Measurements from ENCODE around the gene RAB26. TPM values are rescaled to one million over a fixed set of nuclear protein-coding genes. Genes with fewer than 3 reads are reported as not detected.

Gene RAB26
- total and polyA plus RNA-seq, 2 experiments from 2014 or later = 4.1 to 8.7 TPM

DNA sequence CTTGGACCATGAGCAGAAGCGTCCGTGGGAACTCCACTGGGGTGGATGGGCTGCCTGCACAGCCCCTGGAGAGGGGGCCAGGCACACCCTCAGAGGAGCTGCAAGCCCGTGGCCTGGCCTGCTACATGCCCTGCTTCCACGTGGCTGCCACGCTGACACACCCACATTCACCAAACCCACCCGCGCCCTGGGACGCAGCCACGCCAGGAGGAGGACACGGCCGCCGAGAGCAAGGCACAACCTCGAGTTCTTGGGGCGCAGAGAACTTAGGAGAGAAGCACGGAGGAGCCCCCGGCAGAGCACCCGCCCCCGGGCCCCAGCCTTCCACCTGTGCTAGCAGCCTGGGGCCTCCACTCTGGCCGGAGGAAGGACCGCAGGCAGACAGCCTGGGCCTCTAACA lies 29.1 kb downstream of the RAB26 start:
- no peaks in the 10 kb centered on the region; the same call in 1 of the 2 replicates for H3K36me3 ChIP-seq (ENCODE audit: insufficient read depth)
- Mint-ChIP-seq H3K27me3 (ENCODE audit: insufficient read depth, low read depth, poor library complexity) (peaks cover 15% of the 10 kb centered on the region), H3K27ac (no peak overlapping the region), H3K4me1 (peaks cover 6% of the 10 kb centered on the region), H3K9me3 (no peaks in the 10 kb centered on the region), H3K36me3 (ENCODE audit: low read depth) (peaks cover 30% of the 10 kb centered on the region), H3K4me3 (no peak overlapping the region)
- H3K4me1 ChIP-seq (ENCODE audit: insufficient read depth) = no peaks in the 10 kb centered on the region
- H3K4me2 ChIP-seq = no peak overlapping the region
- DNase-seq (ENCODE audit: low spot score) (no peak), ATAC-seq (no peak)
- no peaks in the 10 kb centered on the region; the same call in 1 of the 2 replicates for H4K20me1 ChIP-seq (replicated peaks; ENCODE audit: insufficient read depth)
- no peak overlapping the region for H2AFZ ChIP-seq
- TF ChIP-seq, protein P1, sequence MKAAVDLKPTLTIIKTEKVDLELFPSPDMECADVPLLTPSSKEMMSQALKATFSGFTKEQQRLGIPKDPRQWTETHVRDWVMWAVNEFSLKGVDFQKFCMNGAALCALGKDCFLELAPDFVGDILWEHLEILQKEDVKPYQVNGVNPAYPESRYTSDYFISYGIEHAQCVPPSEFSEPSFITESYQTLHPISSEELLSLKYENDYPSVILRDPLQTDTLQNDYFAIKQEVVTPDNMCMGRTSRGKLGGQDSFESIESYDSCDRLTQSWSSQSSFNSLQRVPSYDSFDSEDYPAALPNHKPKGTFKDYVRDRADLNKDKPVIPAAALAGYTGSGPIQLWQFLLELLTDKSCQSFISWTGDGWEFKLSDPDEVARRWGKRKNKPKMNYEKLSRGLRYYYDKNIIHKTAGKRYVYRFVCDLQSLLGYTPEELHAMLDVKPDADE (IDR thresholded peaks at IDR 0.05) = no peak
- TF ChIP-seq ZNF331 (CRISPR knock-in tag; IDR thresholded peaks at IDR 0.05; ENCODE audit: low read depth) = no peak
- 0 out of 2 replicates have a peak, but pooled peaks cover 19% of the 10 kb centered on the region for H3F3A ChIP-seq (replicated peaks; ENCODE audit: low read depth)
- H3K27ac ChIP-seq (ENCODE audit: low read depth) = no peak overlapping the region
- H3K9me2 ChIP-seq (ENCODE audit: insufficient read depth) = no peaks in the 10 kb centered on the region
- H3K27me3 ChIP-seq (ENCODE audit: insufficient read depth) = no peaks in the 10 kb centered on the region
- H3K4me3 ChIP-seq = no peak overlapping the region
- H3K79me2 ChIP-seq (replicated peaks; ENCODE audit: insufficient read depth) = no peaks in the 10 kb centered on the region

DNA sequence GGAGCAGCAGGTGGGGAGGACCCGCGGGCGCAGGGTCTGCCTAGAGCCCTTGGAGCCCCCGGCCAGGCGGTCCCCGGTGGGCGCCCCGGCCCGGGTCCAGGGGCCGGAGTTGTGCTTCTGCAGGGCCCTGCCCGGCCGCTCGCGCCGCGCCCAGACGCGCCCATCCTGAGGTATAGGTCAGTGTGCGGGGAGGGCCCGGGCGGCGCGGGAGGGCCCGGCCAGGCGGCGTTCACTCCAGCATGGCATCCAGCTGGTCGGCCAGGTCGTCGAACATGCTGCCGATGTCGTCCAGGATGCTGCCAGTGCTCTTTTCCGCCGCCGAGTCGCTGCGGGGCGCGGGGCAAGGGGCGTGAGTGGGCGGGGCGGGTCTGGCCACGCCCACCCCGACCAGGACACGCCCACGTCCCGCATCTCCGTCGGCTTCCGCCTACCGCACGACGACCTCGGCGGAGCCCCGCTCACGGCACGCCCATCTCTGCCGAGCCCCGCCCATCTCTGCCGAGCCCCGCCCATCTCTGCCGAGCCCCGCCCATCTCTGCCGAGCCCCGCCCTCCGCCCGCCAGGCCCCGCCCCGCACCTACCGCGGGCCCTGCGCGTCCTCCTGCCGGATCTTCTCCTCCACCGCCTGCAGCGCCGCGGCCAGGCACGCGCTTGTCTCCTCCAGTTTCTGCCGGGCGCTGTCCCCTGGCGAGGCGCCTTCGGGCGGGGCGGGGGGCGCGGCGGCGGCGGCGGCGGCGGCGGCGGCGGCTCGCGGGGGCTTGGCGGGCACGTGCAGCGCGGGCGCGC lies 30.1 kb downstream of the RAB26 start:
- Mint-ChIP-seq H3K27me3 (ENCODE audit: insufficient read depth, low read depth, poor library complexity) (peaks cover 14% of the 10 kb centered on the region), H3K9me3 (no peaks in the 10 kb centered on the region), H3K27ac (no peak overlapping the region), H3K4me1 (peaks cover 6% of the 10 kb centered on the region), H3K36me3 (ENCODE audit: low read depth) (peaks cover 26% of the 10 kb centered on the region), H3K4me3 (no peak overlapping the region)
- Histone ChIP-seq H3K4me2 (peak overlapping the region; percentile 67), H3K9me2 (ENCODE audit: insufficient read depth) (no peaks in the 10 kb centered on the region), H3K27ac (ENCODE audit: low read depth) (no peak overlapping the region), H2AFZ (no peak overlapping the region), H3K79me2 (replicated peaks; ENCODE audit: insufficient read depth) (no peaks in the 10 kb centered on the region), H3K36me3 (ENCODE audit: insufficient read depth) (no peaks in the 10 kb centered on the region; the same call in 1 of the 2 replicates), H3K27me3 (ENCODE audit: insufficient read depth) (no peaks in the 10 kb centered on the region), H3F3A (replicated peaks; ENCODE audit: low read depth) (0 out of 2 replicates have a peak, but pooled peaks cover 19% of the 10 kb centered on the region), H3K4me1 (ENCODE audit: insufficient read depth) (no peaks in the 10 kb centered on the region), H3K4me3 (peak overlapping the region; percentile 42; the same call in 1 of the 2 replicates), H4K20me1 (replicated peaks; ENCODE audit: insufficient read depth) (no peaks in the 10 kb centered on the region; the same call in 1 of the 2 replicates)
- TF ChIP-seq NANOG (IDR thresholded peaks at IDR 0.05; ENCODE audit: borderline replicate concordance) (no peak), POLR2AphosphoS5 (IDR thresholded peaks at IDR 0.05; ENCODE audit: low read depth) (peak; percentile 56), JUNB (IDR thresholded peaks at IDR 0.05; ENCODE audit: unreplicated experiment) (no peak)
- peak; percentile 89 for DNase-seq (ENCODE audit: low spot score)
- ATAC-seq = peak; percentile 54

DNA sequence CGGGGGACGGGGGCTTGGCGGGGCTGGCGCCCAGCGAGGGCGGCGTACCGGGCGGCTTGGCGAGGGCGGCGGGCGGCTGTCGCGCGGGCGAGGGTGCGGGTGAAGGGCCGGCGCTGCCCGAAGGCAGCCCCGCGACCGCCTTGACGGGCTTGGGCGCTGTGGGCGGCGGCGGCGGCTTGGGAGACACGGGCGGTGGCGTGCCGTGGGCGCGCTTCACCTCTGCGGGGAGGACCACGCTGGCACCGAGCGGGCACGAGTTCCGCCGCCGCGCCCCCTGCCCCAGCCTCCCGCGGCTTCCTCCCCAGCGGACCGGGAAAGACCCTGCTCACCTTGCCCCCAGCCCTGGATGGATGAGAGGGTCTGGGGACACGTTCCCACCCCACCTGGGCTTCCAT lies 30.7 kb downstream of the RAB26 start:
- Mint-ChIP-seq H3K27ac (no peak overlapping the region), H3K4me3 (no peak overlapping the region), H3K9me3 (no peaks in the 10 kb centered on the region), H3K4me1 (peaks cover 6% of the 10 kb centered on the region), H3K27me3 (ENCODE audit: insufficient read depth, low read depth, poor library complexity) (peaks cover 16% of the 10 kb centered on the region), H3K36me3 (ENCODE audit: low read depth) (peaks cover 22% of the 10 kb centered on the region)
- no peak overlapping the region for H3K27ac ChIP-seq (ENCODE audit: low read depth)
- no peaks in the 10 kb centered on the region for H3K79me2 ChIP-seq (replicated peaks; ENCODE audit: insufficient read depth)
- DNase-seq (ENCODE audit: low spot score) = no peak
- no peaks in the 10 kb centered on the region for H3K9me2 ChIP-seq (ENCODE audit: insufficient read depth)
- no peaks in the 10 kb centered on the region for H3K4me1 ChIP-seq (ENCODE audit: insufficient read depth)
- ATAC-seq = no peak
- H3K4me3 ChIP-seq = 0 out of 2 replicates have a peak overlapping the region, but pooled peaks have one; percentile 30
- no peaks in the 10 kb centered on the region; the same call in 1 of the 2 replicates for H4K20me1 ChIP-seq (replicated peaks; ENCODE audit: insufficient read depth)
- H3K36me3 ChIP-seq (ENCODE audit: insufficient read depth) = no peaks in the 10 kb centered on the region; the same call in 1 of the 2 replicates
- H3F3A ChIP-seq (replicated peaks; ENCODE audit: low read depth) = 0 out of 2 replicates have a peak, but pooled peaks cover 19% of the 10 kb centered on the region
- H3K27me3 ChIP-seq (ENCODE audit: insufficient read depth) = no peaks in the 10 kb centered on the region
- no peak overlapping the region for H3K4me2 ChIP-seq
- no peak overlapping the region for H2AFZ ChIP-seq
- TF ChIP-seq, protein P2, sequence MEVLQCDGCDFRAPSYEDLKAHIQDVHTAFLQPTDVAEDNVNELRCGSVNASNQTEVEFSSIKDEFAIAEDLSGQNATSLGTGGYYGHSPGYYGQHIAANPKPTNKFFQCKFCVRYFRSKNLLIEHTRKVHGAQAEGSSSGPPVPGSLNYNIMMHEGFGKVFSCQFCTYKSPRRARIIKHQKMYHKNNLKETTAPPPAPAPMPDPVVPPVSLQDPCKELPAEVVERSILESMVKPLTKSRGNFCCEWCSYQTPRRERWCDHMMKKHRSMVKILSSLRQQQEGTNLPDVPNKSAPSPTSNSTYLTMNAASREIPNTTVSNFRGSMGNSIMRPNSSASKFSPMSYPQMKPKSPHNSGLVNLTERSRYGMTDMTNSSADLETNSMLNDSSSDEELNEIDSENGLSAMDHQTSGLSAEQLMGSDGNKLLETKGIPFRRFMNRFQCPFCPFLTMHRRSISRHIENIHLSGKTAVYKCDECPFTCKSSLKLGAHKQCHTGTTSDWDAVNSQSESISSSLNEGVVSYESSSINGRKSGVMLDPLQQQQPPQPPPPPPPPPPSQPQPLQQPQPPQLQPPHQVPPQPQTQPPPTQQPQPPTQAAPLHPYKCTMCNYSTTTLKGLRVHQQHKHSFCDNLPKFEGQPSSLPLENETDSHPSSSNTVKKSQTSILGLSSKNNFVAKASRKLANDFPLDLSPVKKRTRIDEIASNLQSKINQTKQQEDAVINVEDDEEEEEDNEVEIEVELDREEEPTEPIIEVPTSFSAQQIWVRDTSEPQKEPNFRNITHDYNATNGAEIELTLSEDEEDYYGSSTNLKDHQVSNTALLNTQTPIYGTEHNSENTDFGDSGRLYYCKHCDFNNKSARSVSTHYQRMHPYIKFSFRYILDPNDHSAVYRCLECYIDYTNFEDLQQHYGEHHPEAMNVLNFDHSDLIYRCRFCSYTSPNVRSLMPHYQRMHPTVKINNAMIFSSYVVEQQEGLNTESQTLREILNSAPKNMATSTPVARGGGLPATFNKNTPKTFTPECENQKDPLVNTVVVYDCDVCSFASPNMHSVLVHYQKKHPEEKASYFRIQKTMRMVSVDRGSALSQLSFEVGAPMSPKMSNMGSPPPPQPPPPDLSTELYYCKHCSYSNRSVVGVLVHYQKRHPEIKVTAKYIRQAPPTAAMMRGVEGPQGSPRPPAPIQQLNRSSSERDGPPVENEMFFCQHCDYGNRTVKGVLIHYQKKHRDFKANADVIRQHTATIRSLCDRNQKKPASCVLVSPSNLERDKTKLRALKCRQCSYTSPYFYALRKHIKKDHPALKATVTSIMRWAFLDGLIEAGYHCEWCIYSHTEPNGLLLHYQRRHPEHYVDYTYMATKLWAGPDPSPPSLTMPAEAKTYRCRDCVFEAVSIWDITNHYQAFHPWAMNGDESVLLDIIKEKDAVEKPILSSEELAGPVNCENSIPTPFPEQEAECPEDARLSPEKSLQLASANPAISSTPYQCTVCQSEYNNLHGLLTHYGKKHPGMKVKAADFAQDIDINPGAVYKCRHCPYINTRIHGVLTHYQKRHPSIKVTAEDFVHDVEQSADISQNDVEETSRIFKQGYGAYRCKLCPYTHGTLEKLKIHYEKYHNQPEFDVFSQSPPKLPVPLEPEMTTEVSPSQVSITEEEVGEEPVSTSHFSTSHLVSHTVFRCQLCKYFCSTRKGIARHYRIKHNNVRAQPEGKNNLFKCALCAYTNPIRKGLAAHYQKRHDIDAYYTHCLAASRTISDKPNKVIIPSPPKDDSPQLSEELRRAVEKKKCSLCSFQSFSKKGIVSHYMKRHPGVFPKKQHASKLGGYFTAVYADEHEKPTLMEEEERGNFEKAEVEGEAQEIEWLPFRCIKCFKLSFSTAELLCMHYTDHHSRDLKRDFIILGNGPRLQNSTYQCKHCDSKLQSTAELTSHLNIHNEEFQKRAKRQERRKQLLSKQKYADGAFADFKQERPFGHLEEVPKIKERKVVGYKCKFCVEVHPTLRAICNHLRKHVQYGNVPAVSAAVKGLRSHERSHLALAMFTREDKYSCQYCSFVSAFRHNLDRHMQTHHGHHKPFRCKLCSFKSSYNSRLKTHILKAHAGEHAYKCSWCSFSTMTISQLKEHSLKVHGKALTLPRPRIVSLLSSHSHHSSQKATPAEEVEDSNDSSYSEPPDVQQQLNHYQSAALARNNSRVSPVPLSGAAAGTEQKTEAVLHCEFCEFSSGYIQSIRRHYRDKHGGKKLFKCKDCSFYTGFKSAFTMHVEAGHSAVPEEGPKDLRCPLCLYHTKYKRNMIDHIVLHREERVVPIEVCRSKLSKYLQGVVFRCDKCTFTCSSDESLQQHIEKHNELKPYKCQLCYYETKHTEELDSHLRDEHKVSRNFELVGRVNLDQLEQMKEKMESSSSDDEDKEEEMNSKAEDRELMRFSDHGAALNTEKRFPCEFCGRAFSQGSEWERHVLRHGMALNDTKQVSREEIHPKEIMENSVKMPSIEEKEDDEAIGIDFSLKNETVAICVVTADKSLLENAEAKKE (CRISPR knock-in tag; IDR thresholded peaks at IDR 0.05) = no peak

Data from GM23338 (cell line).